NCI-H524 treated with DMSO at 0.1 percent for 48 hours (cell line): ENCODE data around the gene FKBP14.

Source experiments
- DNase-seq: peaks from one replicate; lab custom pipeline; 2025; lab: John Stamatoyannopoulos, UW

The FKBP14 gene

DNA sequence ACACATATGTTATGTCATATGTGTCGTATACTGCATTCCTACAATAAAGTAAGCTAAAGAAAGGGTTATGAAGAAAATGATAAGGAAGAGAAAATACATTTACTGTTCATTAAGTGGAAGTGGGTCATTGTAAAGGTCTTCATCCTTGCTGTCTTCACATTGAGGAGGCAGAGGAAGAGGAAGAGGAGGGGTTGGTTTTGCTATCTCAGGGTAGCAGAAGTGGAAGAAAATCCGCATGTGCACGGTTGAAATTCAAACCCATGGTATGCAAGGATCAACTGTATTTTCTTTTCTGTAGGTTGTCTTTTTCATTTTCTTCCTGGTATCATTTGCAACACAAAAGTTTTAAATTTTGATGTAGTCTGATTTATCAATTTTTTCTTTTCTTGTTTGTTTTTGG lies 8.0 kb upstream of the FKBP14 start:
- no peak for DNase-seq

DNA sequence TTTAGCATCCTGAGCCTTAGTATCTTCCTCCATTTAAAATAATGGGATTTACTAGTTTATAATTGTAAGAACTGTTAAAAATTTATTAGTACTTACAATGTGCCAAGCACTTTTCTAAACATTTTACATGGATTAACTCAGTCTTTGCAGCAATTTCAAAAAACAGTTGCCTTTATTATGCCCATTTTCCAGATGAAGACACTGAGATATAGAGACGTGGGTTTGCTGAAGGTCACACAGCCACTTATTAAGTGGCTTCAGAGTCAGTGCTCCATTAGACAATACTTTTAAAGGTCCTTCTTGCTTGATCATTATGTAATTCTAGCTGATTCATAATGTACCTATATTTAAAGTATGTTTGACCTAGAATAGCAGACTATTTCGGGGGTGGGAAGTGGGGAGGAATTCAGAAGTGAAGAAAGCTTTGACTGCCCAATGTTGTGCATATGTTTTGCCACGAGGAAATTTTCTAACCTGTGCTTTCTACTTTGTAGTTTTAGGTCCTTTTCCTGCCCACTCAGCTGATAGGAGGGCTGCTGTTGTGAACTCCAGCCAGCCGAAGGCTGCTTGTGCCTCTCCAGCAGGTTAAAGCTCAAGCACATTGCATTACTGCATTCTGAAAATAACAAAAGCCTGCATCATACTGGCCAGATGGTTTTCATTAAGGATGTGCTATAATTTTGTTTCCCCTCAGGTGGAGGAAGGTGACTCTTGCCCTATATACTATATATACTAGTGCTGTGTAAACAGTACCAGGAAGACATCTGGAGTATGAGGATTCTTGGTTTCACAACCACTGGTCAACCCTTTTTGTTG lies 6.0 kb upstream of the FKBP14 start:
- DNase-seq: no peak

DNA sequence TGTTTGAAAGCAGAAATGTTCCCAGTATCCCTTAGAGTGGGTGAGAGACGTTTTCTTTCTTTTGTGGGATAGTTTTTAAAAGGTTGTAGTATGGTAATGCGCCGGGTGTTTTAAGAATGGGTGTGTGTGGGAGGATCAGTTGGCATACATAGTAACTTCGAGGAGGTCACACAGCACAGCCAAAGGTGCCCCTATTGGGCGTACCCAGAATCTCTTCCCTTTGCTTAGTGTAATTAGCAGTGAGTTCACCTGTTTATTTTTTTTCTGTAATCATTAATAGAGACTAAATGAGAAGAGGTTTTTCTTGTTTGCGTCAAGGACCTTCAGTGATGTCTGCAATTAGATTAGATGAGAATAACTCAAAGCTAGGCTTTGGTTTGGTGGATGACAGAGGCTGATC lies 3.2 kb upstream of the FKBP14 start:
- no peak for DNase-seq

GRCh38 chr7:30028749-30029635 lies 2.5 kb upstream of the FKBP14 start:
- no peak for DNase-seq

- DNase-seq: no peak
These were observed 1.8 kb upstream of the FKBP14 start, which contains the start of gene PLEKHA8 for GRCh38 chr7:30028216-30028748. Gene PLEKHA8, plus strand, starts transcription at chr7:30028412. Its CDS starts 351 bp downstream, at chr7:30028763.

GRCh38 chr7:30027740-30028215 lies 1.3 kb upstream of the FKBP14 start:
- DNase-seq: peak; percentile 41

- DNase-seq: no peak
These were observed 559 bp upstream of the FKBP14 start for GRCh38 chr7:30027065-30027456.

DNA sequence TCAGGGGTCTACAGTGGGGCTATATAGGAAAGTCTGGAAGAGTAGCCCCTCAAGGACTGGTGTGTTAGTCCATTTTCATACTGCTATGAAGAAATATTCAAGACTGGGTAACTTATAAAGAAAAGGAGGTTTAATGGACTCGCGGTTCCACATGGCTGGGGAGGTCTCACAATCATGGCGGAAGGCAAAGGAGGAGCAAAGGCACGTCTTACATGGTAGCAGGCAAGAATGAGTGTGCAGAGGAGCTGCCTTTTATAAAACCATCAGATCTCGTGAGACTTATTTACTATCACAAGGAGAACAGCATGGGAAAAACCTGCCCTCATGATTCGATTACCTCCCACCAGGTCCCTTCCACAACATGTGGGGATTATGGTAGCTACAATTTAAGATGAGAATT lies 3.0 kb downstream of the FKBP14 start:
- DNase-seq: no peak

DNA sequence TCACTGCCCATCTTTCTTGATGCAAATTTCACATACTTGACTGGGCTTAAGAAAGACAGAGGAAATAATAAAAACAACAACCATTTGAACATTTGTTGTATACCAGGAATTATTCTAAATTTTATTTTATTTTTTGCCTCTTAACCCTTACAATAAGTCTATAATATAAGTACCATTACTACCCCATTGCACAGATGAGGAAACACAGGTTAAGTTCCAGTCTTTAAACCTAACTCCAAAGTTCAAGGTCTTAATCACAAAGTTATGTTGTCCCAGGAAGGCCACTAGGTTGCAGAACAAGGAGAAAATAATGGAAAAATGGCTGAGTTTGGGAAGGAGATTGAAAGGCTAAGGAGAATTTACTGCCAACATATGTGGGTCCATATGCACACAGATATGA lies 3.5 kb downstream of the FKBP14 start:
- DNase-seq: no peak

DNA sequence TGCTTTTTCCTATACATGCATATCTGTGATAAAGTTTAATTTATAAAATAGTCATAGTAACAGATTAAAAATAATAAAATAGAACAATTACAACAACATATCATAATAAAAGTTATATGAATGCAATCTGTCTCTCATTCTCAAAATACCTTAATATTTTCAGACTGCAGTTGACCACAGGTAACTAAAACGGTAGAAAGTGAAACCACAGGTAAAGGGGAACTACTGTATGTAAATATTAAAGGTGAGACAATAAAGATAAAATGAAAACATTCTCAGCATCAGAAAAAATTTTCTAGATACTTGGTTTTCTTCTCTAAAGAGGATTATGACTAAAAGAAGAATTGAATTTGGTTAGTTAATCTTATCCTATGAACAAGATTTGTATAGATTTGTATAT lies 6.0 kb downstream of the FKBP14 start:
- no peak for DNase-seq

- DNase-seq: no peak
These were observed 6.5 kb downstream of the FKBP14 start for GRCh38 chr7:30019960-30020359.

DNA sequence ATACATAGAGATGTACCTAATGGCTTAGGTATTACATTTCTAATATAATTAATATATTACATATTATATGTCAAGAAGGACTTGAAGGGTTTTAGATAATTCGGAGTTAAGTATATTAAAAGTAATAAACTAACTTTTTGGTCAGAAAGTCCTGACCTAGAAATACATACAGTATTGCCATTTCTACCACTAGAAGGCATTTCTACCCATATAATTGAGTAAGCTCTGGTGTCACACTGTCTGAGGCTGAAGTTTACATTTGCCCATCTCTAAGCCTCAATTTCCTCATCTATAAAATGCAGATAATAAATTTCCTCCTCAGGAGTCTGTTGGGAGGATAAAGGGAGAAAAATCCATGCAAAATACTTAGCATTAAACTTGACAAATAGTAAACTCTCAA lies 7.1 kb downstream of the FKBP14 start:
- DNase-seq: no peak

DNA sequence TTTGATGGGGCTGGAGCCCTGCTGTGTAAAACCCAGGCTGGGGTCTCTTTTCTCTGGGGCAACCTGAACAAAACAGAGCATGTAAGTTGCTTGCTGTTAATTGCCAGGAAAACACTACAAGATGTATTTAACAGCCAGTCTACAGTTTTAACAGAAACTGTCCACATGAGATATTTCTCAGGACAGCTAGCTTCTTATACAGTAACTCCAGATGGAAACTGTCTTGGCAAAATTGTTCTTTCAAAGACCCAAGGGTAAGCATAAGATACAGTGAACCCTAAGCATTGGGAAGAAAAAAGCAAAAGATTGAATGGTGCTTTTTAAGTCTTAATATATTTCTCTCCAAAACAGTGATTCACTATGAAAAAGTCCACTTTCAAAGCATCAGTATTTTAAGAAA lies 8.1 kb downstream of the FKBP14 start:
- no peak for DNase-seq

- no peak for DNase-seq
These were observed 13.7 kb downstream of the FKBP14 start for GRCh38 chr7:30012757-30013156.

GRCh38 chr7:30010021-30010420 lies 16.5 kb downstream of the FKBP14 start:
- no peak for DNase-seq

- no peak for DNase-seq
These were observed 21.0 kb downstream of the FKBP14 start for GRCh38 chr7:30005464-30005863.

DNA sequence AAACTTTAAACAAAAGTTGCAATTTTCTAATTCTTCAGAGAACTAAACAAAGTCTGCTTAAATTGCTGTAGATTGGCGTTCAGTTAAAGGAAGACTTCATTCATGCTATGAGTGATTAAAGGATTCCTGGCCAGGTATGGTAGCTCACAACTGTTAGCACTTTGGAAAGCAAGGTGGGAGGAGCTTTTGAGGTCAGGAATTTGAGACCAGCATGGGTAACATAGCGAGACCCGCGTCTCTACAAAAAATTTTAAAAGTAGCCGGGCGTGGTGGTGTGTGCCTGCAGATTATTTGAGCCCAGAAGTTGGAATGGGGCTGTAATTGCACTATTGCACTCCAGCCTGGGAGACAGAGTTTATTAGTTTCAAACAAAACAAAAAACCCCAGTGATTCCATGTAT lies 23.4 kb downstream of the FKBP14 start:
- no peak for DNase-seq

DNA sequence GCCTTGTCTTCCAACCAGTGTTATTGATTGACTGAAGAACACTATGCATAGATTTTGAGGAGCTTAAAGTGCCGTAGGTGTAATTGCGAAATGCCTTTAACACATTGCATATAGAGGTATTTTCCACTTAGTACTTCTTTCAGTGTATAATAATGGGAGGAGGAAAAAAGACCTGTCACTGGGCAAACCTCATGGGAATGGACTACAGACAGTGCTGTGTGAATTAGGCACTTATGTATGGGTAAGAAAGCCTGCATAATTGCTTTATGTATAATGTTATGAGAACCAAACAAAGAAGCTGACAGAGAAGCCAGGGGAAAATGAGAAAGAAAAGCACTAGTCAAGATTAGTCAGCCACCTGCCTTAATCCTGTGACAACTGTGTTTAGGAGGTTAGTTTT lies 24.5 kb downstream of the FKBP14 start:
- no peak for DNase-seq

DNA sequence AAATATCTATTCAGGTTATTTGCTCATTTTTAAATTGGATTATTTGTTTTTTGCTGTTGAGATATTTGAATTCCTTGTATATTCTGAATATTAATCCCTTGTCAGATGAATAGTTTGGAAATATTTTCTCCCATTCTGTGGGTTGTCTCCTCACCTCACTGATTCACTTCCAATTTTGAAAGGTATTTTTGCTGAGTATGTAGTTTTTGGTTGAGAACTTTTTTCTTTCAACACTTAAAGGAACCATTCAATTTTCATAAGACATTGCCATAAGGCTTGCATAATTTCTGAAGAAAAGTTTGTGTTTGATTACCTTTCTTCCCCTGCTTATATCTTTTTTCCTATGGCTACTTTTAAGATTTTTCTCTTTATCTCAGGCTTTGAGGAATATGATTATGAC lies 28.0 kb downstream of the FKBP14 start:
- DNase-seq: no peak

- DNase-seq: no peak
These were observed 30.2 kb downstream of the FKBP14 start for GRCh38 chr7:29996321-29996720.

DNA sequence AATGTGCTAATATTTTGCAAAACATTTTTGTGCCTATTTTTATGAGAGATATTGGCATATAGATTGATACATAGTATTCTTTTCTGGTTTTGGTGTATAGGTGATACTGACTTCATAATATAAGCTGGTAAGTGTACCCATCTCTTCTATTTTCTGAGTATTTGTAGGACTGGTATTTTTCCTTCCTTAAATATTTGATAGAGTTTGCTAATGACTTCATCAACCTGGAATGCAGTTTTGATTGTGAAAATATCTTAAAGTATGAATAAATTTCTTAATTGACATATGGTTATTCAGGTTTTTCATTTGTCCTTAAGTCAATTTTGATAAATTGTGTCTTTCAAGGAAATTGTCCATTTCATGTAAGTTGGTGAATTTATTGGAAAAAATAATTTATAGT lies 30.9 kb downstream of the FKBP14 start:
- no peak for DNase-seq

DNA sequence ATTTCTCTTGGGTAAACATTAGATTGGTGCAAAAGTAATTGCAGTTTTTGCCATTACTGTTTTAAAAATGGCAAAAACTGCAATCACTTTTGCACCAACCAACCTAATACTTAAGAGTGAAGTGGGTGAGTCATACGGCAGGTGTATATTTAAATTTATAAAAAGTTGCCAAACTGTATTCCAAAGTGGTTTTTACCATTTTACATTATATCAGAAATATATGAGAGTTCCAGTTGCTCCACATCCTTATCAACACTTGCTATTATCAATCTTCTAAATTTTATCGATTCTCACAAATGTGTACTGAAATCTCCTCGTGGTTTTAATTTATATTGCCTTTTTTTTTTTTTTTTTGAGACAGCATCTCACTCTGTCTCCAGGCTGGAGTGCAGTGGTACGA lies 33.4 kb downstream of the FKBP14 start:
- DNase-seq: no peak

- DNase-seq: no peak
These were observed 34.6 kb downstream of the FKBP14 start for GRCh38 chr7:29991937-29992336.
